Stomach smooth muscle (tissue), 2 donors: ENCODE measurements around the gene ATG7.
"Not testable (repeated sequence)": the region's sequence is repeated elsewhere in the genome, so short reads cannot be mapped to it uniquely, and the experiment has no call there.

Experiments
- H3K27ac ChIP-seq: one replicate; pipeline ENCODE4 v1.7.0; 2013; ENCODE audit warnings: mild to moderate bottlenecking, low read length, inconsistent platforms
- H3K27me3 ChIP-seq, 2 donors: one replicate each; pipeline ENCODE4 v1.7.0; 2013; ENCODE audit warnings: low read length in 2 of 2; ENCODE audit not compliant: insufficient read depth in 2 of 2, control insufficient read depth in 1 of 2
- H3K36me3 ChIP-seq, 2 donors: one replicate each; pipeline ENCODE4 v1.7.0; 2013; ENCODE audit warnings: low read length in 2 of 2; ENCODE audit not compliant: control insufficient read depth in 2 of 2, insufficient read depth in 2 of 2
- H3K4me1 ChIP-seq: one replicate; pipeline ENCODE4 v1.7.0; 2013; ENCODE audit warnings: low read length; ENCODE audit not compliant: control insufficient read depth, insufficient read depth
- H3K4me3 ChIP-seq, 2 donors: one replicate each; pipeline ENCODE4 v1.7.0; 2013; ENCODE audit warnings: low read length in 2 of 2
- H3K9ac ChIP-seq, 2 donors: one replicate each; pipeline ENCODE4 v1.7.0; 2013; ENCODE audit warnings: low read length in 2 of 2, mild to moderate bottlenecking in 1 of 2
- H3K9me3 ChIP-seq, 2 donors: one replicate each; pipeline ENCODE4 v1.7.0; 2013; ENCODE audit warnings: low read length in 2 of 2; ENCODE audit not compliant: control insufficient read depth in 2 of 2
- donor health status: healthy.
- donor health status: Pancreatic carcinoma.

The ATG7 gene

GRCh38 chr3:11507719-11508118 lies 235.5 kb downstream of the ATG7 start:
- H3K4me1 ChIP-seq, result peaks cover 33% of the 10 kb centered on the region
- H3K9me3 ChIP-seq, result no peaks in the 10 kb centered on the region
- H3K9ac ChIP-seq, result no peak overlapping the region
- H3K27ac ChIP-seq, result peak overlapping the region; percentile 85
- H3K36me3 ChIP-seq, result no peaks in the 10 kb centered on the region
- no peaks in the 10 kb centered on the region for H3K27me3 ChIP-seq
- no peak overlapping the region for H3K4me3 ChIP-seq

GRCh38 chr3:11508346-11509172 lies 236.4 kb downstream of the ATG7 start:
- Histone ChIP-seq H3K9me3 (no peaks in the 10 kb centered on the region), H3K27me3 (no peaks in the 10 kb centered on the region), H3K9ac (peak overlapping the region in 1 of 2 donors; percentile 36), H3K27ac (peak overlapping the region; percentile 85), H3K4me3 (peak overlapping the region in 1 of 2 donors; percentile 29), H3K36me3 (no peaks in the 10 kb centered on the region), H3K4me1 (peaks cover 33% of the 10 kb centered on the region)

- no peaks in the 10 kb centered on the region for H3K36me3 ChIP-seq
- H3K4me3 ChIP-seq, result peak overlapping the region; percentile 34 to 40
- peak overlapping the region; percentile 21 to 26 for H3K9ac ChIP-seq
- H3K27ac ChIP-seq, result peak overlapping the region; percentile 85
- H3K9me3 ChIP-seq, result no peaks in the 10 kb centered on the region
- H3K4me1 ChIP-seq, result peaks cover 39% of the 10 kb centered on the region
- H3K27me3 ChIP-seq, result no peaks in the 10 kb centered on the region
Measured at GRCh38 chr3:11509173-11510000, 237.2 kb downstream of the ATG7 start.

DNA sequence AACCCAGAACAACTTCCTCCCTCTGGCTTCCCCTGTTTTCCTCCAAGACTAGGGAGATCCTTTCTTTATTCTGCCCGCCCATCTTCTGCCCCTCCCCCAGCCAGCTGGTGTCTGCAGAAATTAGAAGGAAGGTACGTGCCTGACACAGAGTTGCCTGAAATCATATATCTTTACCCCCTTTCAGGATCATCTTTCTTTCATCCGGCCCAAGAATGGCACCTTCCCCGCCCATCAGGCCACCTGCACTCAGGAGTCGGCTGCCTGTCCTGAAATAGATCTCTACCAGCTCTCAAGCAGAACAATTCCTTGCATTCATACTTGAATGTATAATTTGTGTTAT lies 237.8 kb downstream of the ATG7 start:
- Histone ChIP-seq H3K4me1 (peaks cover 41% of the 10 kb centered on the region), H3K9ac (peak overlapping the region; percentile 13 to 26), H3K4me3 (peak overlapping the region; percentile 34 to 40), H3K27ac (peak overlapping the region; percentile 85), H3K27me3 (no peaks in the 10 kb centered on the region), H3K9me3 (no peaks in the 10 kb centered on the region), H3K36me3 (no peaks in the 10 kb centered on the region)

DNA sequence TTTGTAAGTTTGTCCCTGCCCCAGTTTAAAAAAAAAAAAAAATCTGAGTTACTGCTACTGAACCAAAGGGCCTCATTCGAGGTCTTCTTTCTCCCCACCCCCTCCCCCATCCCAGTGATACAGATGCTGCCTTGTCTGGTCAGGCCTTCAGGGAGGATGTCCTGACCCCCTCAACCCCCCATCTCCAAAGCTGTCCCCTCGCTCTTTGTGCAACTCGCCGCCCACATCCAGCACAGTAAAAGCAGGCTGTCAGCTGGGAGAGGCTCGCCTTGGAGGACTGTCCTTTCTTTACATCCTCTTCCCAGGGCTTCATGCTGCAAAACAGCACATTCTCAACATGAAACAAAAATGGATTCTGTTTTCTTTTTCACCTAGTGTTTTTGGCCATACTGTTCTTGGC lies 238.2 kb downstream of the ATG7 start:
- peak overlapping the region; percentile 85 for H3K27ac ChIP-seq
- no peaks in the 10 kb centered on the region for H3K9me3 ChIP-seq
- peaks cover 41% of the 10 kb centered on the region for H3K4me1 ChIP-seq
- H3K4me3 ChIP-seq, result no peak overlapping the region
- no peak overlapping the region for H3K9ac ChIP-seq
- no peaks in the 10 kb centered on the region for H3K36me3 ChIP-seq
- no peaks in the 10 kb centered on the region for H3K27me3 ChIP-seq

GRCh38 chr3:11511606-11512005 lies 239.4 kb downstream of the ATG7 start:
- not testable (repeated sequence) for H3K9me3 ChIP-seq, H3K9ac ChIP-seq, H3K36me3 ChIP-seq, H3K4me3 ChIP-seq, H3K27me3 ChIP-seq, H3K27ac ChIP-seq
- H3K4me1 ChIP-seq, result peaks cover 40% of the 10 kb centered on the region

GRCh38 chr3:11513125-11513816 lies 241.1 kb downstream of the ATG7 start:
- not testable (repeated sequence) for H3K27me3 ChIP-seq, H3K9me3 ChIP-seq
- H3K27ac ChIP-seq, result peak overlapping the region; percentile 55

GRCh38 chr3:11513817-11514135 lies 241.6 kb downstream of the ATG7 start:
- Histone ChIP-seq H3K9ac (no peak overlapping the region), H3K9me3 (no peaks in the 10 kb centered on the region), H3K4me1 (peaks cover 29% of the 10 kb centered on the region), H3K4me3 (no peak overlapping the region), H3K36me3 (no peaks in the 10 kb centered on the region), H3K27ac (peak overlapping the region; percentile 55), H3K27me3 (no peaks in the 10 kb centered on the region)

More at GRCh38 chr3:11513125-11513816, 241.1 kb downstream of the ATG7 start:
- not testable (repeated sequence) for H3K4me3 ChIP-seq, H3K9ac ChIP-seq, H3K36me3 ChIP-seq
- peaks cover 34% of the 10 kb centered on the region for H3K4me1 ChIP-seq

DNA sequence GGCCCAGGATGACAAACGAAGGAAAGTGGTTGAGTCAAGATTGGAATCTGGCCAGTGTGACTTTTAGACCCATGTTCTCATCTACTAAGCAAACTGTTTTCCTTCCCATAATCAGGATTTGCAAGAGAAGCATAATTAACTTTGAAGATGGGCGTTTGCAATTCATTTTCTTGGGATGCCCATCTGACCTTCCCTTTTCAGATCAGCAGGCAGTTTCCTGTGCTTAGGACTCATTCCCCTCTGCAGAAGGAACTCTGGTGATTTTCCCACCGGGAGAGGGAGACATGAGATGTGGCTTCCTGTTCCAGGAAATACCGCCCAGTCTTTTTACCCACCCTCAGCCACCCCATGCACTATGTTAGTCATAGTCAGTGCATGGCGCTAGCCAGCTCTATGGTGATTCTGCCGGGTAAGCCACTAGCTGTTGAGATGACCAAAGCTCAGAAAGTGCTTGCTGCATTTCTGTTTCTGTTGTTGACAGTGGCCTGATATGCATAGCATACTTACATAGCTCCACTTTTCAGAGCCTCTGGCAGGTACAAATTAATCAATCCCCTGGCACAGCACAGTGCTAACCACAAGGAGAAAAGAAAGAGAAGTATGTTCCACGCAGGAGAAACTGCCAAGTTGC lies 242.1 kb downstream of the ATG7 start:
- Histone ChIP-seq H3K4me1 (peaks cover 23% of the 10 kb centered on the region), H3K9me3 (no peaks in the 10 kb centered on the region), H3K4me3 (no peak overlapping the region), H3K9ac (no peak overlapping the region), H3K27ac (peak overlapping the region; percentile 55), H3K27me3 (no peaks in the 10 kb centered on the region), H3K36me3 (no peaks in the 10 kb centered on the region)

DNA sequence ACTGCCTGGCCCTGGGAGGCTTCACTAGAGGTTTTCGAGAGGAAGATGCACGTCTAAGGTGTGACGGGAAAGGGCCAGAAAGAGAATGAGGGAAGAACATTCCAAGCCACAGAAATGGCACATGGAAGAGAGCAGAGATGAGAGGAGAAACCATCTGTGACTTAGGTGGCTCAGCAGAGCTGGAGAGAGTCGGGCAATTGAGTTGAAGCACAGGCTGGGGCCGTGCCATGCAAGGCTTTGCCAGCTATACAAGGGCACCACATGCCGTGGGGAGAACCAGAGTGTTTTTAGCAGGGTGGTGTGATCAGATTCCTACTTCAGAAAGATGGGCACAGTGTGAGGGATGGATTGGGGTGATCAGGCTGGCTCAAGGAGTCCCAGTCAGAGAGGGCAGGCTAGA lies 245.4 kb downstream of the ATG7 start:
- no peaks in the 10 kb centered on the region for H3K27me3 ChIP-seq
- H3K27ac ChIP-seq, result no peak overlapping the region
- no peaks in the 10 kb centered on the region for H3K9me3 ChIP-seq
- H3K9ac ChIP-seq, result no peak overlapping the region
- H3K4me3 ChIP-seq, result no peak overlapping the region
- H3K36me3 ChIP-seq, result no peaks in the 10 kb centered on the region
- peaks cover 9% of the 10 kb centered on the region for H3K4me1 ChIP-seq
